Stimulated activated CD4-positive, alpha-beta T cell treated with anti-CD3 and anti-CD28 coated beads, Interleukin-12 subunit alpha, Interleukin-12 subunit beta, amount 100 ng/mL, for 24 hours (primary cell): ENCODE results near the gene TEX261.

ENCODE experiments used
- DNase-seq, 2 experiments: peaks; one replicate each; pipeline ENCODE4 v3.0.0-alpha.2; 2020; ENCODE audit warnings: low read depth in 2 of 2

The TEX261 gene

DNA sequence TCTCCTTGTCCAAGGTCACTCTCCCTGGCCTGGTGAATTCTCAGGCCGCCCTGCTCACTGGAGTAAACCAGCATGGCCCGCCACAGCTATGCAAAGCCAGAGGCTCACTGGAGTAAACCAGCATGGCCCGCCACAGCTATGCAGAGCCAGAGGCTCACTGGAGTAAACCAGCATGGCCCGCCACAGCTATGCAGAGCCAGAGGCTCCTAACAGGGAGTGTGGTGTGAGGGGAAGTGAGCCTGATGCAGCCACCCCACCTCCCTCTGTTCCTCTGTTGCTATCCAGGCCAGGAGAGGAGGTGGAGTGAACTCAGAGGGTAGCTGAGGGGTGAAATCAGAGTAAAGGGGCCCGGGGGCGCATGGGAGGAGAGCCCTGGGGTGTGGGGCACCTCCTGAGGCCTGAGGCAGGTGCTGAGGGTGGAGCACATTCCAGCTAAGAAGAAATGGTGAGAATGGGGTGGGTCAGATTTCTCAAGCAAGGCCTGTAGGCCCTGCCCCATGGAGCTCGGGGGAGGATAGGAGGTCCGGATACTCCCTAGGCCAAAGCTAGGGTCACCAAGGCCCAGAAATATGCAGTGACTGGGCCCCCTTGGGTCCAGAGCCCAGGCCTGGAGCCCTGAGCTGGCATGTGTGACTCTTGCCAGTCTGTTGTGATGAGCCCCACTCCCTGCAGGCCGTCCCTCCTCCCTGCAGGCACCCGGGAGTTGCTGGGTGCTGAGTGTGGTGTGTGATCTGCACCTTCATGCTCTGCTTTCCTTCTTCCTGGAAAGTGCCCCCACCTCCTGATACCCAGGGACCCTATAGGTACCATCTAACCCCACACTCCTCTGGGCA, 57.5 kb downstream of the TEX261 start:
- no peak for DNase-seq

DNA sequence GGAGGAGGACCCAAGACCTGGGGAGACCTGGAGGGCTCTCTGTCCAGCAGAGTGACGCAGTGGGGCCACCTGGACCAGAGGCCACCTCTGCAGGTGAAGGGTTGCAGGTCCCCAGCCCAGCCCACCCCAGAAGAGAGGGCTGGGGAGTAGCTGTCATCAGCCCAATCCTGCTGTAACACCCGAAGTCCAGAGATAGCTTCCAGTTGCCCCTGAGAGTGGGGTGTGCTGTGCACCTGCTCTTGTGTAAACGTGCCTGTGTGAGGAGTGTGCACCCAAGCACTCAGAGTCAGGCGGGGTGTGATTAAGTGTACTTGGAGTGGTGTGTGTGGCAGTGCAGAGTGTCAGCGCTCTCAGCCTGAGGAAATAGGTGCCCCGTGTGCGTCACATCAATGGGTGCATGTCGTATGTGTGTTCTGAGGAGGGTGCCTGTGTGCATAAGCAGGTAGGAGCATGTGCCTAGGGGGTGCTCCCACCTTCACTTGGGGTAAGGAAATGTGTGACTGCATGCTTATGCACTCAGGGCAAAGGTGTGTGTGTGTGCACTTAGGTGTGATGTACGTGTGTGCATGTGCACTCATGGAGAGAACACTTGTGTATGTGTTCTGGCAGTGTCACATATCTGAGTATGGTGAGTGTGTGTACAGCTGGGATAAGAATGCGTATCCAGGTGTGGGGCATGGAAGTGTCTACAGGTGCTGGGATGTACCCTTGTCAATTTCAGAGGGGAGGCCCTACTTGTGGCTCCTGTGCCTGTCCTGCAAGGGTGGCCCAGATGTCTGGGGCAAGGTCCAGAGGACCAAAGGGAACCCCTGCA, 58.3 kb downstream of the TEX261 start:
- no peak for DNase-seq
